SK-N-MC (cell line): ENCODE results near the gene FOXC1.

Experiments
- EZH2 ChIP-seq: fragments of 200-600 bp; sonication (generic); IDR thresholded peaks from one replicate; pipeline ENCODE4 v1.6.1; 2017; ENCODE audit warnings: antibody characterized with exemption
- FOXP2 ChIP-seq: optimal IDR thresholded peaks from 2 replicates; pipeline ENCODE3; 2011; ENCODE audit warnings: mild to moderate bottlenecking, moderate library complexity; ENCODE audit not compliant: insufficient read depth; ENCODE audit errors: extremely low read length, control extremely low read depth
- POLR2AphosphoS5 ChIP-seq: IDR thresholded peaks from 2 replicates; pipeline ENCODE4 v1.6.1; 2012; ENCODE audit warnings: mild to moderate bottlenecking, low read depth, low read length, borderline replicate concordance

DNA sequence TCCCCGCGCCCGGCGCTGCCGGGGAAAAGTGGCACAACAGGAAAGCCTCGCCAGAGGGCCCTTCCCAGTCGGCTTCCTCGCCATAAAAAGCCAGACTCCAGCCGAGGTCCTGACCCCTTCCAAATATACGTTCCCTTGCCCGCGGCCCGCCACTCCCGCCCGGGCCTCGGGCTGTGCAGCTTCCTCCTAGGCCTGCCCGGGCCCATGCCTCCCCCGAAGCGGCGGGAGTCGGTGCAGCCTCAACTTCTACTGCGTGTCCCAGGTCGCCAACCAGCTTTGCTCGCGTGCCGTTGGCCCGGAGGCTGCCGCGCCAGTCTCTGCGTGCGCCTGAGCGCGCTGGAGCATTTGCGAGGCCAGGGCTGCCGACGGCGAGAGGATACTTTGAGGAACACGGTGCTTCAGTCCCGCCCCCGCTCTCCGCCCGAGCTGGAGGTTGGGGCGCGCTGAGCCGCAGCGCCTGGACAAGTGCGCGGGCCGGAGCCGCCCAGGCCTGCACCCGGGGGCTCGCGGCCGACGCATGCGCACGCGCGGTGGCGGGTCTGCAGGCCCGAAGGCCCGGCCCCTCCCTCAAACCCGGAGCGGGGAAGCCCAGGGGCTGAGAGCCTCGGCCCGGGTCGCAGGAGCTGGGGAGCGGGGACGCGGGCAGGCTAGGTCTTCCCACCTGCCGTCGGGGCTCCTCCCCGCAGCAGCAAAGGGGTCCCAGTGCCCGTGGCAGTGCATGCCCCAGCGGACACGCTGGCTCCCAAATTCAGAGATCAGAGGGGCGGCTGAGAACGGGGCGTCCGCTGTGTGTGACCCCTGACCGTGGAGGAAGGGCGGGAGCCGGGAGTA, 10.2 kb downstream of the FOXC1 start:
- TF ChIP-seq POLR2AphosphoS5 (no peak), EZH2 (no peak), FOXP2 (no peak)
